ENCODE results near the gene SYT1.
"Not testable (repeated sequence)": the region's sequence is repeated elsewhere in the genome, so short reads cannot be mapped to it uniquely, and the experiment has no call there.

Gene SYT1

GRCh38 chr12:78864403-78864869 is at the start of gene SYT1:
Gene SYT1 (plus strand): TSS chr12:78864774.
- H3K4me3 ChIP-seq (ENCODE audit: low read depth, low read length) = peak within 1 kb of the TSS; percentile 48
- no peak for DNase-seq (ENCODE audit: low read depth)
- no peak for TF ChIP-seq CTCF (IDR thresholded peaks at IDR 0.05; ENCODE audit: control insufficient read depth, extremely low read depth, insufficient read depth)

GRCh38 chr12:78818487-78818886 is 46.1 kb upstream of the SYT1 start:
- TF ChIP-seq CTCF (IDR thresholded peaks at IDR 0.05; ENCODE audit: control insufficient read depth, extremely low read depth, insufficient read depth) = no peak
- no peak for DNase-seq (ENCODE audit: low read depth)

GRCh38 chr12:78820946-78821345 is 43.6 kb upstream of the SYT1 start:
- H3K4me3 ChIP-seq (ENCODE audit: low read depth, low read length) = no peak overlapping the region
- DNase-seq (ENCODE audit: low read depth) = no peak
- TF ChIP-seq CTCF (IDR thresholded peaks at IDR 0.05; ENCODE audit: control insufficient read depth, extremely low read depth, insufficient read depth) = no peak

More at GRCh38 chr12:78818487-78818886, 46.1 kb upstream of the SYT1 start:
- no peak overlapping the region for H3K4me3 ChIP-seq (ENCODE audit: low read depth, low read length)

- no peak overlapping the region for H3K4me3 ChIP-seq (ENCODE audit: low read depth, low read length)
- no peak for TF ChIP-seq CTCF (IDR thresholded peaks at IDR 0.05; ENCODE audit: control insufficient read depth, extremely low read depth, insufficient read depth)
- DNase-seq (ENCODE audit: low read depth) = no peak
Observed at GRCh38 chr12:78824918-78825317, 39.7 kb upstream of the SYT1 start.

GRCh38 chr12:78829690-78830089 is 34.9 kb upstream of the SYT1 start:
- no peak for TF ChIP-seq CTCF (IDR thresholded peaks at IDR 0.05; ENCODE audit: control insufficient read depth, extremely low read depth, insufficient read depth)
- no peak overlapping the region for H3K4me3 ChIP-seq (ENCODE audit: low read depth, low read length)
- no peak for DNase-seq (ENCODE audit: low read depth)

- no peak for DNase-seq (ENCODE audit: low read depth)
- no peak for TF ChIP-seq CTCF (IDR thresholded peaks at IDR 0.05; ENCODE audit: control insufficient read depth, extremely low read depth, insufficient read depth)
- no peak overlapping the region for H3K4me3 ChIP-seq (ENCODE audit: low read depth, low read length)
Observed at GRCh38 chr12:78835493-78835892, 29.1 kb upstream of the SYT1 start.

GRCh38 chr12:78840518-78841019 is 24.0 kb upstream of the SYT1 start:
- not testable (repeated sequence) for DNase-seq (ENCODE audit: low read depth); H3K4me3 ChIP-seq (ENCODE audit: low read depth, low read length)
